ENCODE data around the gene PIP4P1. TPM values are rescaled to one million over a fixed set of nuclear protein-coding genes. Genes with fewer than 3 reads are reported as not detected.

Gene PIP4P1
- polyA plus RNA-seq, 2 of the 4 experiments (the other 2 are of a cell fraction): 30.4 to 35.8 TPM

- TF ChIP-seq CBX2 (IDR thresholded peaks at IDR 0.05; ENCODE audit: borderline replicate concordance, low read depth): no peak
- TF ChIP-seq, protein P1, sequence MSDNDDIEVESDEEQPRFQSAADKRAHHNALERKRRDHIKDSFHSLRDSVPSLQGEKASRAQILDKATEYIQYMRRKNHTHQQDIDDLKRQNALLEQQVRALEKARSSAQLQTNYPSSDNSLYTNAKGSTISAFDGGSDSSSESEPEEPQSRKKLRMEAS (IDR thresholded peaks at IDR 0.05): no peak
- peak; percentile 14 for TF ChIP-seq MAFK (IDR thresholded peaks at IDR 0.05; ENCODE audit: partially characterized antibody)
- no peak for TF ChIP-seq ZC3H11A (IDR thresholded peaks at IDR 0.05)
- no peak for TF ChIP-seq SREBF2 (IDR thresholded peaks at IDR 0.05)
- TF ChIP-seq, protein P2, sequence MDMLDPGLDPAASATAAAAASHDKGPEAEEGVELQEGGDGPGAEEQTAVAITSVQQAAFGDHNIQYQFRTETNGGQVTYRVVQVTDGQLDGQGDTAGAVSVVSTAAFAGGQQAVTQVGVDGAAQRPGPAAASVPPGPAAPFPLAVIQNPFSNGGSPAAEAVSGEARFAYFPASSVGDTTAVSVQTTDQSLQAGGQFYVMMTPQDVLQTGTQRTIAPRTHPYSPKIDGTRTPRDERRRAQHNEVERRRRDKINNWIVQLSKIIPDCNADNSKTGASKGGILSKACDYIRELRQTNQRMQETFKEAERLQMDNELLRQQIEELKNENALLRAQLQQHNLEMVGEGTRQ (IDR thresholded peaks at IDR 0.05): no peak
- TF ChIP-seq PHF8 (IDR thresholded peaks at IDR 0.05; ENCODE audit: borderline replicate concordance, low read depth): no peak
- Histone ChIP-seq H3K27ac (no peak within 1 kb of the TSS), H3K4me2 (no peak within 1 kb of the TSS), H3K9me3 (no peaks in the 10 kb centered on the region), H3K4me3 (no peak within 1 kb of the TSS), H3K4me1 (no peaks in the 10 kb centered on the region)
- ChIA-PET POLR2A (no interaction called here), CTCF (interaction anchor here (1.2 to 2.0 kb wide), 2 partner anchors 20 to 108 kb away, joined by 3 to 9 read pairs; no protein-coding TSS in a partner anchor)
- FAIRE-seq (no peak), ATAC-seq (peak in 1 of 2 experiments; percentile 12; a peak in 1 of 6 replicates), DNase-seq (ENCODE audit: low read depth in 1 of 2, low spot score in 1 of 2) (no peak)
- WGBS (ENCODE audit: missing lambda C conversion rate): 71% methylated on average over 12 of the region's 17 CpGs
Observed at GRCh38 chr14:20435582-20436362, 25.5 kb downstream of the PIP4P1 start, which contains the start of gene KLHL33. KLHL33 (minus strand) TSS chr14:20436166; CDS start chr14:20435811, 355 bp downstream.

- Histone ChIP-seq H3K27ac (no peak overlapping the region), H3K4me2 (no peak overlapping the region), H3K4me3 (no peak overlapping the region), H3K4me1 (no peaks in the 10 kb centered on the region), H3K9me3 (no peaks in the 10 kb centered on the region)
- DNase-seq (ENCODE audit: low read depth in 1 of 2, low spot score in 1 of 2) (no peak), FAIRE-seq (no peak), ATAC-seq (no peak)
- POLR2A ChIA-PET: no interaction called here
- CTCF ChIA-PET: interaction anchor here (1.4 kb wide), 1 partner anchor 10 kb away, joined by 5 read pairs; no protein-coding TSS in a partner anchor
- no peak for TF ChIP-seq KDM1A (IDR thresholded peaks at IDR 0.05; ENCODE audit: low read depth)
- no peak for TF ChIP-seq CBX2 (IDR thresholded peaks at IDR 0.05; ENCODE audit: borderline replicate concordance, low read depth)
- TF ChIP-seq ZNF302 (CRISPR knock-in tag; IDR thresholded peaks at IDR 0.05): no peak
- no peak for TF ChIP-seq BCL3 (IDR thresholded peaks at IDR 0.05)
- TF ChIP-seq SREBF2 (IDR thresholded peaks at IDR 0.05): no peak
- 81% methylated on average over 41 of the region's 44 CpGs for WGBS (ENCODE audit: missing lambda C conversion rate)
Observed at GRCh38 chr14:20434701-20435581, 26.3 kb downstream of the PIP4P1 start.

GRCh38 chr14:20429801-20430669, 31.2 kb downstream of the PIP4P1 start:
- FAIRE-seq: no peak
- 78% methylated on average over 23 of the region's 30 CpGs for WGBS (ENCODE audit: missing lambda C conversion rate)
- no peak overlapping the region for H3K27ac ChIP-seq
- no peak for DNase-seq (ENCODE audit: low read depth in 1 of 2, low spot score in 1 of 2)
- H3K4me1 ChIP-seq: no peaks in the 10 kb centered on the region
- H3K4me2 ChIP-seq: no peak overlapping the region
- CTCF ChIA-PET: interaction anchor here (1.0 to 3.8 kb wide), 4 partner anchors 9 to 20 kb away, joined by 3 to 31 read pairs (median 3); partner anchors contain the start of gene TEP1
- no peak for ATAC-seq
- POLR2A ChIA-PET: no interaction called here
- no peak overlapping the region for H3K4me3 ChIP-seq
- H3K9me3 ChIP-seq: no peaks in the 10 kb centered on the region
- TF ChIP-seq HOXB5 (CRISPR knock-in tag; IDR thresholded peaks at IDR 0.05) (no peak), ESRRA (IDR thresholded peaks at IDR 0.05; ENCODE audit: borderline replicate concordance, low read length) (no peak), ZNF302 (CRISPR knock-in tag; IDR thresholded peaks at IDR 0.05) (no peak), FOXS1 (CRISPR knock-in tag; IDR thresholded peaks at IDR 0.05) (no peak), EHF (CRISPR knock-in tag; IDR thresholded peaks at IDR 0.05) (no peak), TFCP2L1 (CRISPR knock-in tag; IDR thresholded peaks at IDR 0.05) (no peak), HMGXB4 (CRISPR knock-in tag; IDR thresholded peaks at IDR 0.05; ENCODE audit: borderline replicate concordance) (no peak), RCOR1 (IDR thresholded peaks at IDR 0.05; ENCODE audit: low read depth, low read length) (no peak), RARB (CRISPR knock-in tag; IDR thresholded peaks at IDR 0.05) (no peak), HOXA7 (CRISPR knock-in tag; IDR thresholded peaks at IDR 0.05) (no peak), MAFK (IDR thresholded peaks at IDR 0.05; ENCODE audit: partially characterized antibody) (no peak), NPAS2 (CRISPR knock-in tag; IDR thresholded peaks at IDR 0.05; ENCODE audit: borderline replicate concordance) (no peak), PBX3 (IDR thresholded peaks at IDR 0.05) (no peak), PHF8 (IDR thresholded peaks at IDR 0.05; ENCODE audit: borderline replicate concordance, low read depth) (no peak)
- TF ChIP-seq, protein P2 (IDR thresholded peaks at IDR 0.05): no peak
